COLO668 (cell line): Measurements from ENCODE around the gene PARD3.

Experiments
- DNase-seq: peaks from one replicate; lab custom pipeline; 2025; ENCODE audit not compliant: unreplicated experiment; lab: John Stamatoyannopoulos, UW

PARD3 gene

GRCh38 chr10:34116681-34117271 lies 698.3 kb downstream of the PARD3 start:
- DNase-seq = no peak

GRCh38 chr10:34116220-34116641 lies 698.9 kb downstream of the PARD3 start:
- no peak for DNase-seq

GRCh38 chr10:34114914-34115313 lies 700.2 kb downstream of the PARD3 start:
- no peak for DNase-seq

GRCh38 chr10:34113504-34114225 lies 701.4 kb downstream of the PARD3 start:
- no peak for DNase-seq

GRCh38 chr10:34112171-34112782 lies 702.8 kb downstream of the PARD3 start:
- no peak for DNase-seq

GRCh38 chr10:34111179-34111578 lies 703.9 kb downstream of the PARD3 start:
- DNase-seq = no peak

- no peak for DNase-seq
These were observed 705.0 kb downstream of the PARD3 start for GRCh38 chr10:34109952-34110702.

- no peak for DNase-seq
These were observed 705.6 kb downstream of the PARD3 start for GRCh38 chr10:34109495-34109894.

- DNase-seq = no peak
These were observed 707.2 kb downstream of the PARD3 start for GRCh38 chr10:34107626-34108516.

- no peak for DNase-seq
These were observed 708.7 kb downstream of the PARD3 start for GRCh38 chr10:34106356-34106885.

GRCh38 chr10:34104829-34105572 lies 710.1 kb downstream of the PARD3 start:
- DNase-seq = no peak

- DNase-seq = no peak
These were observed 712.1 kb downstream of the PARD3 start for GRCh38 chr10:34102893-34103506.

GRCh38 chr10:34102237-34102673 lies 712.8 kb downstream of the PARD3 start:
- DNase-seq = no peak

- no peak for DNase-seq
These were observed 714.1 kb downstream of the PARD3 start for GRCh38 chr10:34101001-34101400.

GRCh38 chr10:34098821-34099567 lies 716.1 kb downstream of the PARD3 start:
- no peak for DNase-seq

GRCh38 chr10:34097682-34098081 lies 717.4 kb downstream of the PARD3 start:
- no peak for DNase-seq

GRCh38 chr10:34094961-34095360 lies 720.1 kb downstream of the PARD3 start:
- no peak for DNase-seq

GRCh38 chr10:34094146-34094696 lies 720.9 kb downstream of the PARD3 start:
- DNase-seq = no peak
